Stomach (tissue), 4 donors: ENCODE data around the gene PCDHA12.

ENCODE experiments used
- CTCF ChIP-seq, 7 experiments: fragments of 450-650 bp in 4 of 7; fragments of 200-600 bp in 3 of 7; sonication (generic) in 3 of 7; IDR thresholded peaks; one replicate each; pipeline ENCODE4 v1.5.1; 2016 to 2019; ENCODE audit warnings: antibody characterized with exemption in 7 of 7, control low read depth in 2 of 7, mild to moderate bottlenecking in 1 of 7
- POLR2A ChIP-seq, 4 donors: fragments of 450-650 bp; IDR thresholded peaks; one replicate each; pipeline ENCODE4 v1.6.1; 2016; ENCODE audit warnings: antibody characterized with exemption in 4 of 4, control low read depth in 2 of 4, mild to moderate bottlenecking in 1 of 4, moderate library complexity in 1 of 4
- POLR2AphosphoS5 ChIP-seq, 3 donors: sonication (generic); formaldehyde crosslinking; IDR thresholded peaks; one replicate each; pipeline ENCODE4 v1.6.1; 2016; ENCODE audit warnings: antibody characterized with exemption in 3 of 3

GRCh38 chr5:140857177-140857986, 17.7 kb upstream of the PCDHA12 start:
- no peak for TF ChIP-seq CTCF (IDR thresholded peaks at IDR 0.05)
- no peak for TF ChIP-seq POLR2AphosphoS5 (IDR thresholded peaks at IDR 0.05)
- TF ChIP-seq POLR2A (IDR thresholded peaks at IDR 0.05): no peak
